GM20000 (cell line): ENCODE data around the gene ICA1.

Experiments
- DNase-seq: peaks from one replicate; pipeline ENCODE4 v3.0.0; 2012; ENCODE audit warnings: low spot score
- CTCF ChIP-seq: IDR thresholded peaks from 2 replicates; pipeline ENCODE4 v1.5.1; 2012; ENCODE audit warnings: mild to moderate bottlenecking, control low read depth; ENCODE audit errors: extremely low read depth, missing control alignments

The ICA1 gene

DNA sequence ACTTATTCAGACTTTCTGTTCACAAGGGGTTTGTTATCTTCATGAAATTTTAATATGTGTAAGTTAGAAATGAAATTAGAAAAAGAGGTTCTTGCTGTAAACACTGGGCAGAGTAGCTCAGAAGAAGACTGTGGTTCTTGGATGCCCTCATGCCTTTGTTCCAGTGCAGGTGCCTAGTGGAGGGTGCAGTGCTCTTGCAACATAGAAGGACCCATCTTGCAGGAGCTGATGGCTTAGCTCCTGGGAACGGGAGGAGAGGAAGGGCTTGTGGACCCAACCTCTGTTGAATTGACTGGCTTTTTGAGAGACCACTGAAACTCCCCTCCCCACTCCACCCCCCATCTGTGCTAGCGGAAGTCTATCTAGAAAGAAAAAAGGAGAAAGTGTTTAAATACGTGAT lies 176.5 kb downstream of the ICA1 start:
- TF ChIP-seq CTCF: no peak
- no peak for DNase-seq

DNA sequence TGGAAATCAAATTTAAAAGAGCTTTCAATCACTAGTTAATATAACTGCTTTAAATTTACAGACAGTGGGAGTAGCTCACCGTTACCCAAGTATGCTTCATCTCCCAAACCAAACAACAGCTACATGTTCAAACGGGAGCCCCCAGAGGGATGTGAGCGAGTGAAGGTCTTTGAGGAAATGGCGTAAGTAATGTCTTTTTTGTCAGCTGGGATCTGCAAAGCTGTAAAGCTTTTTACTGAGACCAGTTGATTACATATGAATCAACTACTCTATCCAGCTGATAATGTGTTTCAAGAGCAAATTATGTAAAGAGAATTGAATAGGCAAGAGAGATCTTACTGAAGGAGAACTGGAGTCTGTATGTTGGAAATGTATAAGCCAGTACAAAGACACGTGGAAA lies 177.1 kb downstream of the ICA1 start:
- no peak for DNase-seq
- no peak for TF ChIP-seq CTCF

DNA sequence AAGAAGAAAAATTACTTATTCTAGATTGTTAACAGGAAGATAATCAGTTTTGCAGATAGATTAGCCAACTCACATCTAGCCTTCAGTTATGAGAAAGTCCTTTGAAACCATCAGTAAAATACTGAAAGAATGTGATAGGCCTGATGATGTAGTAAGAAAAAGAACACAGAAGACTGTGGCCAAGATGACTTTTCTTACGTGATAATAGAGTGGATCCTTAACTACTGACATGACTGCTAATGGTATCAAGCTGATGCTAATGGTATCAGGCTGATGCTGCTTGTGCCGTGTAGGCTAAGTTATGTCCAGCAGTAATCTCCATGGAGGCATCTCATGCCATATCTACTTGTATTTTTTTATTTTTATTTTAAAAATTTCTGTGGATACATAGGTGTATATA lies 179.2 kb downstream of the ICA1 start:
- no peak for TF ChIP-seq CTCF

DNA sequence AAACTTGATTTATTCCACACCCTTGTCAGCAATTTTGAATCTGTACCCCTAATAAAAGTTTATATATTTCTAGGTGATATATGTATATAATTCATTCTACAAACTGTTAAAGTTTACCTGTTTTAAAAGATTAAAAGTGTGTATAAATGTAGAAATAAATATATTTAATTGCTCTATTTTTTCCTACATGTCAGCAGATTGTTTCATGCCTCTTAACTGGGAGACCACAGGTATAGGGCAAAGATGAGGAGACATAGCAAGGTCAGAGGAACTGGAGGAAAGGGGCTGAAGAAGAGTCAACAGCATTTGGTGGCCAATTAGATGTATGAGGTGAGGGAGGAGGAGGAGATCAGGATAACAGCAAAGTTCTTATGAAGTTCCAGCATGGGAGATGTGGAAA lies 183.5 kb downstream of the ICA1 start:
- TF ChIP-seq CTCF: no peak
- no peak for DNase-seq

More for the DNA sequence above, 179.2 kb downstream of the ICA1 start:
- no peak for DNase-seq

- TF ChIP-seq CTCF: no peak
- no peak for DNase-seq
Measured at GRCh38 chr7:8070451-8071180, 191.4 kb downstream of the ICA1 start.

DNA sequence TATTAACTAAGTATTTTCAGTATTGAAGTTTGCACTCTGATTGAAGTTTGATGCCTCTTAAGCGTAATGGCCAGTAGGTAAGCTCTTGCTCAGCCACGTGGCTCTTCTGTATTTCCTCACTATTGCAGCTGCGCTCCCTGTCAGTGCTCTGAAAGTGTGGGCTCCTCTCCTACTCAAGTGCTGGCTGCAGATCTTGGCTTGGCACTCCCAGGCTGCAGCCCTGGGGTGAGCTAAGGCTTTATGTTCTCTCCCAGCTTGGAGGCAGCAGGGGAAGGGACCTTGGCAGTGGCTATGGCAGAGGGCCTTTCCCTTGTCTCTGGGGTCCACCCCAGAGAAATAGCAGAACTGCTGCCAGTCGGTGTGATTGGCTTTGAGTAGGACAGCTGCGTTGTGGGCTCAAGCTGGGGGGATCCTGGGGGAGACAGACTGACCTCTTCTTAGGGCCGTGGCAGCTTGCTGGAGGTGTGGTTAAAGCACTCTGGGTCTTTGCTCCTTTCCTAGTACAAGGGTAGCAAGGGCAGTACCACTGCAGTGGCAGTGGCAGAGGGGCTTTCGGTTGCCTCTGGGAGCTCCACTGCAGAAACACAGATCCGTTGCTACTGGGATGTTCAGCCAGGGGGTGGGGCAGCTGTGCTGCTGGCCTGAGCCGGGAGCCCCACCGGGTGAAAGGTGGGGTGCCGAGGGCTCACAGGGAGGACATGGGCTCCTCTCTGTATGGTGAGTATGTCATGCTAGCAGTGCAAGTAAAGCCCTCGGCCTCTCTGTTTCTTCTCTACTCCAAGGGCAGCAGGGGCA lies 192.9 kb downstream of the ICA1 start:
- no peak for DNase-seq
- no peak for TF ChIP-seq CTCF

- no peak for TF ChIP-seq CTCF
- DNase-seq: no peak
Measured at GRCh38 chr7:8065356-8065813, 196.6 kb downstream of the ICA1 start.
